HG03378 (cell line): ENCODE data around the gene ZBP1.

Experiments
- ATAC-seq: cut with Tn5 transposase; IDR thresholded peaks from one replicate; pipeline ENCODE4 v1.9.1; 2021; ENCODE audit warnings: mild to moderate bottlenecking, moderate library complexity; ENCODE audit not compliant: unreplicated experiment

The ZBP1 gene

GRCh38 chr20:57619051-57619831 lies 985 bp downstream of the ZBP1 start:
- peak; percentile 69 for ATAC-seq

- peak; percentile 0 for ATAC-seq
Measured at GRCh38 chr20:57618764-57619050, 1.5 kb downstream of the ZBP1 start.

GRCh38 chr20:57618091-57618763 lies 2.0 kb downstream of the ZBP1 start:
- ATAC-seq, result no peak

GRCh38 chr20:57617079-57617795 lies 3.0 kb downstream of the ZBP1 start:
- ATAC-seq, result no peak

- ATAC-seq, result no peak
Measured at GRCh38 chr20:57616143-57616951, 3.9 kb downstream of the ZBP1 start.

GRCh38 chr20:57615445-57615811 lies 4.8 kb downstream of the ZBP1 start:
- ATAC-seq, result no peak

GRCh38 chr20:57614490-57615444 lies 5.5 kb downstream of the ZBP1 start:
- ATAC-seq, result no peak

GRCh38 chr20:57613481-57613921 lies 6.7 kb downstream of the ZBP1 start:
- no peak for ATAC-seq

- ATAC-seq, result no peak
Measured at GRCh38 chr20:57612916-57613315, 7.3 kb downstream of the ZBP1 start.

- ATAC-seq, result no peak
Measured at GRCh38 chr20:57612436-57612835, 7.8 kb downstream of the ZBP1 start.

GRCh38 chr20:57611586-57612311 lies 8.5 kb downstream of the ZBP1 start:
- ATAC-seq, result no peak

GRCh38 chr20:57610261-57610952 lies 9.8 kb downstream of the ZBP1 start:
- ATAC-seq, result no peak

- ATAC-seq, result no peak
Measured at GRCh38 chr20:57609842-57610167, 10.4 kb downstream of the ZBP1 start.

GRCh38 chr20:57609086-57609841 lies 11.0 kb downstream of the ZBP1 start:
- ATAC-seq, result no peak

GRCh38 chr20:57608516-57608915 lies 11.7 kb downstream of the ZBP1 start:
- ATAC-seq, result no peak

- no peak for ATAC-seq
Measured at GRCh38 chr20:57605878-57606277, 14.3 kb downstream of the ZBP1 start.

- no peak for ATAC-seq
Measured at GRCh38 chr20:57605045-57605444, 15.2 kb downstream of the ZBP1 start.

- no peak for ATAC-seq
Measured at GRCh38 chr20:57603120-57603519, 17.1 kb downstream of the ZBP1 start.
